NCI-H2171 treated with DMSO at 0.1 percent for 48 hours (cell line): ENCODE results near the gene RPTOR.
A peak's percentile ranks its signal among the peaks of the same experiment; 100 is the strongest.
"Not testable (repeated sequence)": the region's sequence is repeated elsewhere in the genome, so short reads cannot be mapped to it uniquely, and the experiment has no call there.

Experiments used
- DNase-seq: peaks from one replicate; lab custom pipeline; 2025; lab: John Stamatoyannopoulos, UW

RPTOR gene

DNA sequence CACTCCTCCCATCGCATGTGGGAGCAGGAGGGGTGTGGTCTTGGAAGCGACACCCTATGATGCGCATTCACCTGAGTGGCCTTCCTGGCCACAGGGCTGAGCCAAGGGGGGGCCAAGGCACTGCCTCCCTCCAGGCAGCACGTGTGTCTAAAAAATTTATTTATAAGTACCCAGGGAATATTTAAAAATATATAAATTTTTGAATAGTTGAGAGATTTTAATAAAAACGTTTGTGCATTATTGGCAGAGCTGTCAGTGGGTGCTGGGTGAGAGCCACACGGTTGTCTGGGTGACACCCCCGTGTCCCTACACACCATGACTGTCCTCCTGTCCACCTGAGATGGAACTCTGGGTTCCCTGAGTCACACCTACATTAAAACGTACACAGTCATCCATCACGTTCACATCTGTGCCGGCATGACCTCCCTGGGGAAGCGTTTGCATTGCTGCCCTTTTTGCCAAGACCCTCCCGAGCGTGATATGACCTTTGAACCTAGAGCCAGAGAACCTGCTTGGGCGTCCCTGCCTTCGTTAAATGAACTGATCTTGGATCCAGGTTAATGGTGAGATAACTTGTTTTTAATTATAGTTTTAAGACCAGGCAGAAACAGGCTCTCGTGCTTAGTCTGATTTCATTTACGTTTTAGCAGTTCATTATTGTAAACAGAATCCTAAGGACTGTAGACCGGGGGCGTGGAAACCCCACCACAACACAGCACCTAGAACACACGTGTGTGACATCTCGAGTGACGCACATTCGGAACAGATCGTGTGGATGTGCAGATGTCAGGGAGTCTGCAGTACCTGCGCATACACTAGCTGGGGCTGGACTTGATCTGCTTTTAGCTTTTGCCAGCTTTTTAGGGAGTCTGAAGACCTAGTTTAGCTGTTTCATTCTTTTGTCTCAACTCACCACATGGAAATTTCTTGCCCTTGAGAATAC lies 254.2 kb downstream of the RPTOR start:
- peak; percentile 60 for DNase-seq

DNA sequence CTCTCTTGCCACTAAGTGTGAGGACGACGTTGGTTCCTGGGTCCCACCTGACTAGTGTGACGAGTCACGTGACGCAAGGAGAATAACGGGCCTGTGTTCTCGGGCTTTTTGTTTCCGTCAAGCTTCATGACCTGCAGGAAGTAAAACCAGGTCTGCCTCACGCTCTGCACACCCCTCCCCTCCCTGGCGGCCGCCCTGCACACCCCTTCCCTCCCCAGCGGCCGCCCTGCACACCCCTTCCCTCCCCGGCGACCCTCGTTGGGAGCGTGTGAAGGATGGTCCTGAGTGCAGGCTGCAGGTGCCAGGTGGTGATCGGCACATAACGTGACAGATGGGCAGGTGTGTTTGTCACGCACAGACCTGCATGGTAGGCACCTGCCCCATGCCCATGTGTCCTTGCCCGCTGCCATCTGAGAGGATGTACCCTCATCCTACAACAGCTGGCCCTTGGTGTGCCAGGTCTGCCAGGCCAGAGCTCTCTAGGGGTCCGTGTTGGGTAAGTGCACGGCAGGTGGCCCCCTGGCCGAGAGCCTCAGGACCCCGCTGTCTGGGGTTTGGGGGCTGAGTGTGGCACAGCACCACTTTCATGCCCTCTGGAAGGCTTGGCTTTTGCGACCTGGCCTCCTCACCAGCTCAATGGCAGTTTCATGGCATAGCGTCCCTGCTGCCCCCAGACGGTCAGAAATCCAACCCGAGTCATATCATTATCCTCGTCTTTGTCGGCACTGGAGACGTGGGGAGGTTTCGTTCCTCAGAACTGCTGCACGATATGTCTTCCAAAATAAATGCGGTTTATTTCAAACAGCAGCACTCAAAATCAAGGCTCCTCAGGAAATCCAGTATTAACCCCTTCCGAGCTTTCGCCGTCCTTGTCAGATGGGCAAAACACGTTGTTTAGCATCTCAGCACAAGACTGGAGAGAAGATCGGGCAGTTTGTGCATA lies 255.2 kb downstream of the RPTOR start:
- peak; percentile 97 for DNase-seq

DNA sequence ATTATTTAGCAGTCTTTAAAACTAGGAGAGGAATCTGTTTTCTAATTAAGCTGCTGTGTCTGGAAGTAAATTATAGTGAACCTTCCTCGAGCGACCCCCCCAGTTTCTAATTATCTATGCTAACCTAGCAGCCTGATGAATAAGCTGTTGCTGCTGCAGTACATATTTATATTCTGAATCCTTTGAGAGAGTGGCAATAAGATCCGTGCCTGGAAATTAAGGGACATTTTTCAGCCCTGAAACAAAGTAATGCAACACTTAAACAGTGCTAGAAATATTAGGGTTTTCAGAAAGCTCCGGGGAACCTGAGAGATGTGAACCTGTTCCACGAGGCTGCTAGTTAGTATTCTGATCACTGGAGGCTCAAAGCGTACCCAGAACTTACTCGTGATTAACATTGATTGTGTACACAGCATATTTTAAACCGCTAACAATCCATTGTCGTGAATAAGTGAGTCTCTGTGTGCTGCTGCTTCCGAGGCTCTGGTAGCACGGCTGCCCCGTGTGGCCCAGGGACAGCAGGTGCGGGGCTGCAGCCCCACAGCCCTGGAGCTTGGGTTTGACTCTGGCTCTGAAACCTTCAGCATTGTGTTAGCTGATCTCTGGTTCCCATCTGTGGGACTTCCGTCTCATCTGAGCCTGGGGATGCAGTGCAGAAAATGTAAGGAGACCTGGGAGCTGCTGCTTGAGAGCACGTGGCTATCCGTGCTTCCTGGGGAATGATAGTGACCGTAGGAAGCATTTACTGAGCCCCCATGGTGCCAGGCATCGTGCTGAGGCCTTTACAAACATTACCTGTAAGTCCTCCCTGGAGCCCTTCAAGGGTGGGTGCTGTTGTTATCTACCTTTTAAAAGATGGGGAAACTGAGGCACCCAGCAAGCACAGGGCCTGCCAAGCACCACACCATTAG lies 256.1 kb downstream of the RPTOR start:
- peak; percentile 19 for DNase-seq

- DNase-seq: no peak
These were observed 258.2 kb downstream of the RPTOR start for GRCh38 chr17:80802626-80803450.

- DNase-seq: no peak
These were observed 259.1 kb downstream of the RPTOR start for GRCh38 chr17:80803451-80804428.

DNA sequence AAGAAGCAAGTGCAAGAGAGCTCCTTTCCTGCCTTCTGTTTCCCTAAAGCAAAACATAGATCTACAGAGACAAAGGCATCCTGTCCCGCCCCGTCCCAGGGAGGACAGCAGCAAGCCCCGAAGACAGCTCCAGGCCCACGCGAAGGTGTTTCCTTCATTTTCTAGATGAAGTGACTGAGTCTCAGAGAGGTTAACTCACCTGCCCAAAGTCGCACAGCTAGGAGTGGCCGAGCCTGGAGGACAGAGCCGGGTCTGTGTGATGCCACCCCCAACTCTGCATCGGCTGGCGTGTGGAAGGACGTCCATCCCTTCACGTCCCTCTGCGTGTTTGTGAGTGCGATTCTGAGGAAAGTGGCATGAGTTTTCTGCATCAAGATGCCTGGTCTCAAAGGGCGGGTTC lies 259.8 kb downstream of the RPTOR start:
- DNase-seq: no peak

DNA sequence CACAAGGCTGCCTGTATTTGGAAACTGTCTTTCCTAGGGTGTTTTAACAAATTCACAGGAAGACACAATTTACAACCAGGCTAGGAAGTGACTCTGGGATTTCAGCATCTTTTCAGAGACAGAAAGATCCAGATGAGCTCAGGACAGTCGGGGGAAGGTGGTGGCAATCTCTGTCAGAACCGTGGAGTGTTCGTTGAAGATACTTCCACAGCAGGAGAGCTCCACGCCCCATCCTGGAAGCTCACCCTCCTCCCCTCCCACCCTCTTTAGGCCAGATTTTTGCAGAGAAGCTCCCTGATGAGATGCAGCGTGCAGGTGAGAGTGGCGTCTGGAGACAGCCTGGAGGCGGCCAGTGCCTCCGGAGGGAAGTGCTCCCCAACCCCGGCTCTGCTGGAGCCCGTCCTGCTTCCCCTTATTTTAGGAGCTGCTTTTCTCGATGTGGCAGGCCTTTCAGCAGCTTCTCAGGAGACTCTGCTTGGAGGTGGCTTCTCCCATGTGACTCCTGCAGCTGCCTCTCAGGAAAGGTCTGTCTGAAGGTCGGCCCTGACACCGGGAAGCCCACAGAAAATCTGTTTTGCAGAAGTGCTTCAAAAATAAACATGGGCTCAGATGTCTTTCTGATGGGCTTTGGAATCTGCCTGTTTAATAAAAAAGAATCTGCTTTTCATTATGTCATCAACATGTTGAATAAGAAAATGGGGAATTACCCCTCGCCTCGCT lies 260.6 kb downstream of the RPTOR start:
- peak; percentile 16 for DNase-seq

DNA sequence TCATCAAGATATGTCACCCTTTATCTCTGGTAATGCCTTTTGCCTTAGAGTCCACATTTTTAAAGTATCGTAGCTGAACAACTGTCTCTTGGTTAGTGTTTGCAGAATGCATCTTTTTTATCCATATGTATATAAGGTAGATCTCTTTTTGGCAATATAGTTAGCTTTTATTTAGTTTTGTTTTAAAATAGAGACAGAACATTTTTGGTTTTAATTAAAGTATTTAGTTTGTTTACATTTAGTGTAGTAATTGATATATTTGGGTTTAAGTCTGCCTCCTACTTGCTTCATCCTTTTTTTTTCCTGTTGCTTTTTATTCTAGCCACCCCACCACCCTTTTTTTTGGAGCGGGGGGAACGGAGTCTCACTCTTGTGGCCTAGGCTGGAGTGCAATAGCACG lies 262.4 kb downstream of the RPTOR start:
- DNase-seq: no peak

DNA sequence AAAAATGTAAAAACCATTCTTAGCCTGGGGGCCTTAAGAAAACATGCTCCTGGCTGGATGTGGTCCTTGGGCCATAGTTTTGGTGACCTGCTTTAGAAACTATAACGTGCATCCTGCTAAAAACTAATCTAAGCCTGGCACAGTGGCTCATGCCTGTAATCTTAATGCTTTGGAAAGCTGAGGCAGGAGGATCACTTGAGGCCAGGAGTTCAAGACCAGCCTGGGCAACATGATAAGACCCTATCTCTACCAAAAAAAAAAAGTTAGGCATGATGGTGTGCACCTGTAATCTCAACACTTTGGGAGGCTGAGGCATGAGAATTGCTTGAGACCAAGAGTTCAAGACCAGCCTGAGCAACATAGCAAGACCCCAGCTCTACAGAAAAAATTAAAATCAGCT lies 263.2 kb downstream of the RPTOR start:
- no peak for DNase-seq

GRCh38 chr17:80811181-80812105 lies 266.8 kb downstream of the RPTOR start:
- no peak for DNase-seq

DNA sequence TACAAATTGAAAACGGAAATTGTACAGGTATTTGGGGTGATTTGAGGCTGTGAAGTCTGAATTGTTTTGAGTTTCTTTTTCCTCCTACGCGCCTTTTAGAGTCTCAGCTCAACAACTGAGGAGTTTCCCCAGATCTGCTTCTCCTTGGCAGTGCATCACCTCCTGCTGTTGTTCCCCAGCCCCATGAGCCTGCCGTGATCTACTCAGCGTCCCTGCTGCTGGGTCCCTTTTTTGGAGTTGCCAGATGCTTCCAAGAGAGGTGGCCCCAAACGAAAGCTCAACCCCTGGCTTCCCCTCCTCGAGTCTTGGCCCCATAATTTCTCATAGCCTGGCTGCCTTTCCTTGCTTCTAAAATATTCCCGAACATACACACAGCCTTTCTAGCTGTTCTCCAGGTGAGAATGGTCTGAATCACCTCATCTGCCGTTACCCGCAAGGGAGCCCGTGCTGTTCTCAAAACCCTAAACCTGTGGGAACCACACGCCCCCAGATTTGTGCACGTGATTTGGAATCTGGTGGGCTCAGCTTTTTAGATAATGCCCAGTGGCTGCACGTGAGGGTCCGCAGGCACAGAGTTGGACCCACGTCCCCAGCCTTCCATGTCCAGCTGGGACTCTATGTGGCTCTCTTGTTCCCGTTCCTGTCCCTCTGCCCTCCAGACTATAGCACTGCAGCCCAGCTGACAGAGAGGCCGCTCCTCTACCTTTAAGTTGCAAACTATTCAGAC lies 267.9 kb downstream of the RPTOR start:
- DNase-seq: no peak

DNA sequence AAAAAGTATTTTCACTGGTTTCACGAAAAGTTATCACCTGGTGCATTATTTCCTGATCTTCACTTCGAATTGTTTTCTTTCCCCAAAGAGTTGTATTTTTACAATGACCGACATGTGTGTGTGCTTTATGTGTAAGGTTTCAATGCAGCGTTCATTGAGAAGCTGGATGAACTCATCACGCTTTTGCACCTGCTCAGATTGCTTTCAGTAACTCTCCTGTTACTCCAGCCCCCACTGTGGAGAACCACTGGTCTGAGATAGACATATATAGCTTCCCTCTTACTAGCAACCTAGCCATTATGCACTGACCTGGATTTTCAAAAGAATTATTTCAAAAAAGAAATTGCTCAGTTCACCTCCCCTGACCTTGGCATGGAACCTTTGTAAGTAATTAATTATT lies 268.7 kb downstream of the RPTOR start:
- no peak for DNase-seq

- DNase-seq: no peak
These were observed 269.9 kb downstream of the RPTOR start for GRCh38 chr17:80814491-80814890.

DNA sequence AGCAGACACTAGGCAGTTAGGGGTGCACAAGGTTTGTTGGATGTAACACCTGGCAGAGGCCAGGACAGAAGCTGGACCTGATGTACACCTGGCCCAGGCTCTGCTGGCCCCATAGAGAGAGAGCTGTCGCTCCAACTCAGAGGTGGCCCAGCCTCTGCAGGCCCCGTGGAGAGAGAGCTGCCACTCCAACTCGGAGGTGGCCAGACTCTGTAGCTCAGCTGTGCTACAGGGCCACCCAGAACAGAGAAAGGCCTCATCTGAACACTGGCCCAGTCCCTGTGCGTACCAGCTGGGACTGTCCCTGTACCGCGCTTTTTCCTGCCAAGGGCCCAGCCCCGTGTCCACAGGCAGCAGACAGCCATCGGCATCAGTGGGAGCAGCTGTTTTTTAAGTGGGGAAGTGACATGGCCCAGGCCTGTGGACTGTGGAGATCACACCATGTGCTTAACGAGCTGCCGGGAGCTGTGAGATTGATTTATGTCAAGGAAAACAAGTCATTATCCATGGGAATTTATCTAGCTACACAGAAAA lies 270.6 kb downstream of the RPTOR start:
- no peak for DNase-seq

GRCh38 chr17:80815718-80816117 lies 271.1 kb downstream of the RPTOR start:
- not testable (repeated sequence) for DNase-seq

- DNase-seq: no peak
These were observed 271.8 kb downstream of the RPTOR start for GRCh38 chr17:80816241-80817103.
